Amniotic epithelial cell (primary cell): ENCODE results near the gene RPL31.
A peak's percentile ranks its signal among the peaks of the same experiment; 100 is the strongest.

Source experiments
- DNase-seq: peaks from one replicate; pipeline ENCODE4 v3.0.0-alpha.2; 2010; ENCODE audit warnings: low read depth

Gene RPL31

DNA sequence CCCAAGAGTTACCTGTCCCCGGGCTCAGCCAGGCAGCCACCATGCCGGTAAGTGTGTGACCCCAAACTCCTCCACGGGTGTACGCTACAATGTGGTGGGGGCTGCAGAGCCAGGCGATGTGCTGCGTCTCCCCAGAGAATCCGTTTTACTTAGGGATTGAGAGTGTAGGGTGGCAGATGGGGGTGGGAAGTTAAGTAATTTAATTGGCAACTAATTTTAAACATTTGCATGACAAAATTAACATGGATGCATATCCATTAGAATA lies 26.6 kb upstream of the RPL31 start:
- no peak for DNase-seq

- no peak for DNase-seq
Observed at GRCh38 chr2:100976061-100976460, 26.0 kb upstream of the RPL31 start.

- peak; percentile 86 for DNase-seq
Observed at GRCh38 chr2:100976645-100977391, 25.3 kb upstream of the RPL31 start.

- no peak for DNase-seq
Observed at GRCh38 chr2:100977511-100977910, 24.6 kb upstream of the RPL31 start.

- DNase-seq, result peak; percentile 32
Observed at GRCh38 chr2:100978582-100979191, 23.4 kb upstream of the RPL31 start.

DNA sequence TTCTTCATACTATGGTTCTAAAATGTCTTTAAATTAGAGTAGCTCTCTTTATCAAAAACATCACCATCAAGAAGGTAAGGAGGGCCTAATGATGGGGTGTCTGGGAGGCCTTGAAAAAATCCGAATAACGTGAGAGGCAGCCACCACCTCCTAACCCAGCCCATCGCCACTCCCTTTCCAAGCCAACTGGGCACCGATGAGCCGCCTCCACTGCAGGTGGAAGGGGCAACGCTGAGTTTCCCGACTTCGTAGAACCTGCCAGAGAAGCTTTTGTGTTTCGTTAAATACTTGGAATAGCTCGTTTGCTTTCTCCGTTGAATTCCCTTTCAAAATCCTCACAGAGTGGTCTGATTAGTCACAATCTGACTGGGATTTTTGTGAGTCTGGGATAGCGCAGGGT lies 22.0 kb upstream of the RPL31 start:
- DNase-seq, result no peak

DNA sequence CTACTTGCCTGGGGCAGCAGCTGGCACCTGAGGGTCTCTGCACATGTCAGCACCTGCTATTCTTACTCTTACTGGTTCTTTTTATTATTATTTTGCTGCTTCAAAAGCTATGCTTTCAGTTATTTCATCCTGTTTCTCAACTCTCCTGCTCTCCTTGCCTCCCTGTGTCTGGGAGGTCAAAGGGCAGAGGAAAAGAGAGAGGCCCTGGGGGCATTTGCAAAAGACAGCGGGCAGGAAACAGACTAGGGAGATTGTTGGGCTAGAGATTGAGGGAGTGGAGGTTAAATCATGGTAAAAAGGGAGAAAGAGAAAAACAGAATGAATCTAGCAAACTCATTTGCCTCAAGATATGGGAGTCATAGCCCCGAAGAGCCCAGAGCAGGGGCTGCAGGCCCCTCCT lies 21.1 kb upstream of the RPL31 start:
- DNase-seq, result no peak

GRCh38 chr2:100982431-100982861 lies 19.6 kb upstream of the RPL31 start:
- DNase-seq, result no peak

DNA sequence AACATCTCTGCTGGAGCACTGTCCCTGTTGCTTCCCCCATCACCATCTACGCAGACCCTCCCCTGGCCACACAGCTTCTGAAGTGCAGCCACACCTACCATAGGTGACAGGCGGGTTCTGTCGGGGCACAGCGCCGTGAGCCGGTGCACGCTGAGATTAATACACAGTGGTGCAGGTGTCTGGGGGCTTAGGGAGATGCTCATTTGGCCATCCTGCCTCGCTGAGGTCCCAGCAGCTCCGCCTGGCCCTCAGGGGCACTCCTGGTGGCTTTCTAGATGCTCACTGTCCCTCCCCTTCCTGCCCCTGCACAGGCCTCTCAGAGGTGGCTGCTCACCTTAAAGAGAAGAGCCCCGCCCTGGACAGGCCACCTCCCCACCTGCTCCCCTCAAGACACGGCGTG lies 18.9 kb upstream of the RPL31 start:
- DNase-seq, result no peak

- DNase-seq, result peak; percentile 68
Observed at GRCh38 chr2:100983684-100984310, 18.3 kb upstream of the RPL31 start.

DNA sequence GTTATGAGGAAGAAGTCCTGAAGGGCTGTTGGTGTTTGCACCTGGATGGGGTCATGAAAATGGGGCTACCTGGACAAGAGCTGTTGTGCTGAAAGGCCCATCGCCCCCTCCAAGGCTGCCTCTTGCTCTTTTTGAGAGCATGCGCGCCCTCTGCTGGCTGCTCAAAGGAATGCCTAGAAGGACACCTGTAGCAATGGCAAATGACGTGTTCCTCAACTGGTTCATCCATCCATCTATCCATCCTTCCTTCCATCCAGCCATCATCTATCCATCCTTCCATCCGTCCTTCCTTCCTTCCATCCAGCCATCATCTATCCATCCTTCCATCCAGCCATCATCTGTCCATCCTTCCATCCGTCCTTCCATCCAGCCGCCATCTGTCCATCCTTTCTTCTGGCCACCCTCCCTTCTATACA lies 17.2 kb upstream of the RPL31 start:
- DNase-seq, result peak; percentile 59

- no peak for DNase-seq
Observed at GRCh38 chr2:100986157-100986556, 15.9 kb upstream of the RPL31 start.

- DNase-seq, result no peak
Observed at GRCh38 chr2:100987536-100987935, 14.6 kb upstream of the RPL31 start.

- DNase-seq, result no peak
Observed at GRCh38 chr2:100987974-100988373, 14.1 kb upstream of the RPL31 start.

DNA sequence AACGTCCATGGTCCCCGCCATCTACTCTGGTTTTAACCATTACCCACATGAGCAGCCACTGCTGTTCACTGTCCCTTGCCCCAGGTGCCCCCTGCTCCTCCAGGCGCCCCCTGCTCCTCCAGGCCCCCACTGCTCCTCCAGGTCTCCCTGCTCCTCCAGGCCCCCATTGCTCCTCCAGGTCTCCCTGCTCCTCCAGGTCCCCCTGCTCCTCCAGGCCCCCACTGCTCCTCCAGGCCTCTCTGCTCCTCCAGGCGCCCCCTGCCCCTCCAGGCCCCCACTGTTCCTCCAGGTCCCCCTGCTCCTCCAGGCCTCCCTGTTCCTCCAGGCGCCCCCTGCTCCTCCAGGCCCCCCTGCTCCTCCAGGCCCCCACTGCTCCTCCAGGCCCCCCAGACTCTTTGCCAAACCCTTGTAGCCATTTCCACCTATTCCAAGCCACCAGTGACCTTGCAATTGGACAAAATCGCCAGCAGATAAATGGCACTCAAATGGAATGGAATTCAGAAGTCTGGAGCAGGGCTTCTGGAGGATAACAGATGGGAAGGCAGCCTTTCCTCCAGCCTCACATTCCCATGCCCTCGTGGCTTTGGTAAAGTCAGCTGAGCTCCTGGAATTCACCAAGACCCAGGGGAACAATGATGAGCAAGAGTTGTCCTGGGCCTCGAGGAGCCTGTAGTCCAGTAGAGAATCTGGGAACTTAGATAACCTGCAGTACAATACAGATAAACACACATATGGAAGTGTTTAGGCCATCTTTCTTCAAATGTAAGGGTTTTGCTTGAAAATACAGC lies 13.3 kb upstream of the RPL31 start:
- DNase-seq, result peak; percentile 51

GRCh38 chr2:100989666-100990065 lies 12.4 kb upstream of the RPL31 start:
- DNase-seq, result no peak

DNA sequence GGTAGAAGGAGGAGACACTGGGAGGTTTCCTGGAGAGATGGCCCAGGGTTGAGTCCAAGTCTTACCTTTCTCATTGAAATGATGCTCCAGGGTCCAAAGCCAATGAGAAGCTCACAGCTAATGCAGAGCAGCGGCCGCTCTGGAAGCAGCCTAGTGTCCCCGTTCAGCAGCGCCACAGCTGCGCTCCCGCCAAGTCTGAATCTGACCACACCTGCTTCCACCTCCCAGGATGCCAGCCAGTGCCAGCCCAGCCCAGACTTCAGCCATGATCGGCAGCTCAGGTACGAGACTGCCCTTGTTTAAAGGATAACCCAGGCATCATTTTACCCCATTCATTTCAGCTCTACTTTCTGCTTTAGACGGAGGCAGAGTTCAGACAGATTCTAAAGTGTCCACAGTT lies 11.9 kb upstream of the RPL31 start:
- DNase-seq, result no peak

DNA sequence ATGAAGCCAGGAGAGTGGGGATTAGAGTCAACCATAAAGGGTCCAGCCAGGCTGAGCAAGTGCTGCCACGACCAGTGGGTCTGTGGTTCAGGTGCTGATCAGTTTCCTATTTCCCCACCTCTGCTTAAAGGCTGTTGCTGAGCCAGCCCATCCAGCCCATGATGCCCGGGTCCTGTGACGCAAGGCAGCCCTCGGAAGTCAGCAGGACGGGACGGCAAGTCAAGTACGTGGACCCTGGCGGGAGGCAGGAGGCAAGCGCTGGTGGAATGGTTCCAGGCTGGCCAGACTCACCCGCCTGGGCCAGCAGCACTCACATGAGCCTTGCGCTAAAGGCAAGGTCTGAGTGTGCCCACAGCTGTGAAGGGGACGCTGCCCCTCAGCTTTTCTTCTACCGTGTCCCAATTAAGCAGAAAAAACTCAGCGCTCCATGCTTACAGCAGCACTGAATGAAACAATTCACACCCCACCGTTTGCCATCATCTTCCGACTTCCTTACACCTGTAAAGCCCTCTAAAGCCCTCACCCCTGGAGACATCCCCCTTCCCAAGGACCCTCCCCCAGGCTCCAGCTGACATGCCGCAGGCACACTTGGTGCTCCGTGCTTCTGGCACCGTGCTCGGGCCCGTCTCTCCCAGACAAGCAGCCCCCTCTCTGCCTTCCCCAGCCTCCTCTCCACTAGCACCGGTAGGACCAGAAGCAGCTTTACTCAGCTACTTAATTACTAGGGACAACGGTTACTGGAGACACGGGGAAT lies 11.3 kb upstream of the RPL31 start:
- no peak for DNase-seq

DNA sequence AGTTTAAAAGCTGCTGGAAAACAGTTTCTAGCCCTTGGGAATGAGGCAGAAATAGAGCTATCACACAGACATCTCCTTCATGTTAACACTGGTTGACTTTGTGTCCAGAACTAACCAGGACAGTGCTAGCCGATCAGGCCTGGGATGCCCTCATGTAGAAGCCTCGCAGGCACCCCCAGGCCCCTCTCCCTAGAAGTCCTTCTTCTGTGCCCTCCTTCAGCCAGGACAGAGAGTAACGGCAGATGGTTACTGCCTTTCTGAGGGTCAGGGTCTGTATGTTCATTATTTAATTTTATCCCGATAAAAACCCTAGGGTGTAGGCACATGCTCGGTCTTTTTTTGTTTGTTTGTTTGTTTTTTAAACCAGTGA lies 10.7 kb upstream of the RPL31 start:
- DNase-seq, result no peak

DNA sequence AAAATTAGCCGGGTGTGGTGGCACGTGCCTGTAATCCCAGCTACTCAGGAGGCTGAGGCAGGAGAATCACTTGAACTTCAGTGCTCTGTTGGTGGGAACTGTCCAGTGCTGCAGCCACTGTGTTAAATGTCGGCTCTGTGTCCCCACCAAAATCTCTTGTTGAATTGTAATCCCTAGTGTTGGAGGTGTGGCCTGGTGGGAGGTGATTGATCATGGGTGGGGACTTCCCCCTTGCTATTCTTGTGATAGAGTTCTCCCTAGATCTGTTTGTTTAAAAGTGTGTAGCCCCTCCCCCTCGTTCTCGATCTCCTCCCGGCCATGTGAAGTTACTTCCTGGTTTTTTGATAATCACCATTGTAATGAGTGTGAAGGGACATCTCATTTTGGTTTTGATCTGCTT lies 9.8 kb upstream of the RPL31 start:
- no peak for DNase-seq

GRCh38 chr2:100993294-100993693 lies 8.8 kb upstream of the RPL31 start:
- no peak for DNase-seq
